Measurements from ENCODE around the gene HTR3E.

The HTR3E gene, protein sequence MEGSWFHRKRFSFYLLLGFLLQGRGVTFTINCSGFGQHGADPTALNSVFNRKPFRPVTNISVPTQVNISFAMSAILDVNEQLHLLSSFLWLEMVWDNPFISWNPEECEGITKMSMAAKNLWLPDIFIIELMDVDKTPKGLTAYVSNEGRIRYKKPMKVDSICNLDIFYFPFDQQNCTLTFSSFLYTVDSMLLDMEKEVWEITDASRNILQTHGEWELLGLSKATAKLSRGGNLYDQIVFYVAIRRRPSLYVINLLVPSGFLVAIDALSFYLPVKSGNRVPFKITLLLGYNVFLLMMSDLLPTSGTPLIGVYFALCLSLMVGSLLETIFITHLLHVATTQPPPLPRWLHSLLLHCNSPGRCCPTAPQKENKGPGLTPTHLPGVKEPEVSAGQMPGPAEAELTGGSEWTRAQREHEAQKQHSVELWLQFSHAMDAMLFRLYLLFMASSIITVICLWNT

DNA sequence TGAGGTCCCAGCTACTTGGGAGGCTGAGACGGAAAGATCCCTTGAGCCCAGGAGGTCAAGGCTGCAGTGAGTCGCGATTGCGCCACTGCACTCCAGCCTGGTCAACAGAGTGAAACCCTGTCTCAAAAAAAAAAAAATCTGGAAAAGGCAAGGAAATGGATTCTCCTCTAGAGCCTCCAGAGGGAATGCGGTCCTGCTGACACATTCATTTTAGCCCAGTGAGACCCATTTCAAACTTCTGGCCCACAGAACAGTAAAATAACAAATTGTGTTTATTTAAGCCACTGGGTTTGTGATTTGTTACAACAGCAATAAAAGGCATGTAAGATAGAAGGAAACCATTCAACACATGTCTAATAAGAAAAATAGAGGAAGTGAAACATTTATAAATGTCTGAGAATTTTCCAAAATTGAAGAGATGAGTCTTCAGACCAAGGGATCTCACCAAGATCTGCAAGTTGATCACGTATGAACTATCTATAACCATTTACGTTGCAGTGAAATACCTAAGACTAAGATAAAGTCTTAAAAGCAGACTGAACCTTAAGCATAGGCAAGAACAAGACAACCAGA lies at the start of gene HTR3E:
Gene HTR3E, plus strand, starts transcription at position 254 of the 573 bp plus-strand sequence. CDS start 466 bp downstream, outside the sequence.
- no peak within 1 kb of the TSS for H3K9ac ChIP-seq (ENCODE audit: low read depth, low read length, poor library complexity, severe bottlenecking)
- TF ChIP-seq, protein P1, sequence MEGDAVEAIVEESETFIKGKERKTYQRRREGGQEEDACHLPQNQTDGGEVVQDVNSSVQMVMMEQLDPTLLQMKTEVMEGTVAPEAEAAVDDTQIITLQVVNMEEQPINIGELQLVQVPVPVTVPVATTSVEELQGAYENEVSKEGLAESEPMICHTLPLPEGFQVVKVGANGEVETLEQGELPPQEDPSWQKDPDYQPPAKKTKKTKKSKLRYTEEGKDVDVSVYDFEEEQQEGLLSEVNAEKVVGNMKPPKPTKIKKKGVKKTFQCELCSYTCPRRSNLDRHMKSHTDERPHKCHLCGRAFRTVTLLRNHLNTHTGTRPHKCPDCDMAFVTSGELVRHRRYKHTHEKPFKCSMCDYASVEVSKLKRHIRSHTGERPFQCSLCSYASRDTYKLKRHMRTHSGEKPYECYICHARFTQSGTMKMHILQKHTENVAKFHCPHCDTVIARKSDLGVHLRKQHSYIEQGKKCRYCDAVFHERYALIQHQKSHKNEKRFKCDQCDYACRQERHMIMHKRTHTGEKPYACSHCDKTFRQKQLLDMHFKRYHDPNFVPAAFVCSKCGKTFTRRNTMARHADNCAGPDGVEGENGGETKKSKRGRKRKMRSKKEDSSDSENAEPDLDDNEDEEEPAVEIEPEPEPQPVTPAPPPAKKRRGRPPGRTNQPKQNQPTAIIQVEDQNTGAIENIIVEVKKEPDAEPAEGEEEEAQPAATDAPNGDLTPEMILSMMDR (conservative IDR thresholded peaks at IDR 0.05; ENCODE audit: low read length), result no peak
- TF ChIP-seq EZH2phosphoT487 (IDR thresholded peaks at IDR 0.05; ENCODE audit: borderline replicate concordance), result no peak
- H3K27me3 ChIP-seq (ENCODE audit: insufficient read depth, low read length, poor library complexity, severe bottlenecking), result no peaks in the 10 kb centered on the region
- H3K4me1 ChIP-seq (ENCODE audit: insufficient read depth, low read length, poor library complexity, severe bottlenecking), result no peaks in the 10 kb centered on the region
- no peaks in the 10 kb centered on the region for H4K20me1 ChIP-seq (ENCODE audit: insufficient read depth, low read length, poor library complexity, severe bottlenecking)
- H3K9me3 ChIP-seq (ENCODE audit: insufficient read depth, low read depth, low read length), result peaks cover 6% of the 10 kb centered on the region; the same call in 1 of the 2 replicates
- H3K79me2 ChIP-seq (ENCODE audit: insufficient read depth, low read length), result no peaks in the 10 kb centered on the region
- H2AFZ ChIP-seq (ENCODE audit: low read length), result no peak within 1 kb of the TSS
- no peak within 1 kb of the TSS for H3K4me3 ChIP-seq (ENCODE audit: low read length, poor library complexity, severe bottlenecking)
- no peaks in the 10 kb centered on the region for H3K9me2 ChIP-seq (replicated peaks; ENCODE audit: low read depth, low read length)
- no peak within 1 kb of the TSS for H3K4me2 ChIP-seq (ENCODE audit: low read depth, low read length, poor library complexity, severe bottlenecking)
- H3K36me3 ChIP-seq (ENCODE audit: insufficient read depth, low read length), result no peaks in the 10 kb centered on the region
- H3F3A ChIP-seq (ENCODE audit: low read depth), result no peaks in the 10 kb centered on the region

DNA sequence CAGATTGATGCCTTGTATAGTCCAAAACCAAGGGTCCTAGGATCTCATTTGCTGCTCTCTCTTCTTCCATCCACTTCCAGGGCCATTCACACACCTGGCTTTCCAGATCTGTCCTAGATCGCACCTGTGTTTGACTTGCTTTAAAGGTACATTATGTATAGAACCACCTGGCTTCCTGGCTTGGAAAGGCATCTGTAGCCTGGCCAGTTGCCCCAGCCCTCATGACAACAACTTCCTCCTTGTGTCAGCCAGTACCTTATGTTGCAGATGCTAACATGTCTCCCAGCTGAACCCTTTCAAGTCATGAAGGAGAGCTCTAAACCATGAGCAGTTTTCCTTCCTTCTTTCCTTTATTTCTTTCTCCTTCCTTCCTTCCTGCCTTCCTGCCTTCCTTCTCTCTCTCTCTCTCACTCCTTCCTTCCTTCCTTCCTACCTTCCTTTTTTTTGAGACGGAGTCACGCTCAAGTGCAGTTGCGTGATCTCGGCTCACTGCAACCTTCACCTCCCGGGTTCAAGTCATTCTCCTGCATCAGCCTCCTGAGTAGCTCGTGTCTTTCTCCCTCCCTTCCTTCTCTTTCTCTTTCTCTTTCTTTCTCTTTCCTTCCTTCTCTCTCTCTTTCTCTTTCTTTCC lies 46.5 kb upstream of the HTR3E start:
- Histone ChIP-seq H3K4me2 (ENCODE audit: low read depth, low read length, poor library complexity, severe bottlenecking) (no peak overlapping the region), H3K9ac (ENCODE audit: low read depth, low read length, poor library complexity, severe bottlenecking) (no peak overlapping the region), H2AFZ (ENCODE audit: low read length) (peak overlapping the region; percentile 19; the same call in 1 of the 2 replicates), H3K9me3 (ENCODE audit: insufficient read depth, low read depth, low read length) (no peaks in the 10 kb centered on the region), H3K4me3 (ENCODE audit: low read length, poor library complexity, severe bottlenecking) (no peak overlapping the region), H3K9me2 (replicated peaks; ENCODE audit: low read depth, low read length) (no peaks in the 10 kb centered on the region), H3K27me3 (ENCODE audit: insufficient read depth, low read length, poor library complexity, severe bottlenecking) (no peaks in the 10 kb centered on the region), H4K20me1 (ENCODE audit: insufficient read depth, low read length, poor library complexity, severe bottlenecking) (no peaks in the 10 kb centered on the region), H3K36me3 (ENCODE audit: insufficient read depth, low read length) (no peaks in the 10 kb centered on the region), H3F3A (ENCODE audit: low read depth) (no peaks in the 10 kb centered on the region), H3K79me2 (ENCODE audit: insufficient read depth, low read length) (no peaks in the 10 kb centered on the region), H3K4me1 (ENCODE audit: insufficient read depth, low read length, poor library complexity, severe bottlenecking) (no peaks in the 10 kb centered on the region)
- TF ChIP-seq EZH2phosphoT487 (IDR thresholded peaks at IDR 0.05; ENCODE audit: borderline replicate concordance), result no peak
- TF ChIP-seq, protein P1 (conservative IDR thresholded peaks at IDR 0.05; ENCODE audit: low read length), result no peak

DNA sequence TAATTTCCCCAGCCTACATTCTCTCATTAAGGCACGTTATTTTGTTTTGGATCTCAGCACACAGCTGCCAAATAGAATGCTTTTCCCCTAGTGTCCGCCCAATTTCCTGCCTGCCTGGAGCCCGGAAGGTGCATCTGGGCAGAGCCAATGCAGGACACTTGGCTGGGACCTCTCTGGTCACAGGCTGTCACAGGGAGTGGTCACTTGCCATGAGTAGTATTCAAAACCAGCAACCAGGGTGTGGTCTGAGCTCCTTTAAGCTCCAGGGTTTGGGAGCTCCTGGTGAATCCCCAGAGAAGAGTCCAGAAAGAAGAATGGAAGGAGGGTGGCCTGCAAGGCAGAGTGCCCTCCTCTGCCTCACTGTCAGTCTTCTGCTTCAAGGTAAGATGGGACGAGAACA lies 44.1 kb upstream of the HTR3E start, which contains the start of gene HTR3C:
Gene HTR3C, plus strand, starts transcription at position 281 of the 400 bp plus-strand sequence. Its CDS starts 34 bp downstream, at position 315.
- Histone ChIP-seq H3K9me2 (replicated peaks; ENCODE audit: low read depth, low read length) (no peaks in the 10 kb centered on the region), H2AFZ (ENCODE audit: low read length) (no peak within 1 kb of the TSS), H3K36me3 (ENCODE audit: insufficient read depth, low read length) (no peaks in the 10 kb centered on the region), H3K9me3 (ENCODE audit: insufficient read depth, low read depth, low read length) (no peaks in the 10 kb centered on the region), H4K20me1 (ENCODE audit: insufficient read depth, low read length, poor library complexity, severe bottlenecking) (no peaks in the 10 kb centered on the region), H3F3A (ENCODE audit: low read depth) (no peaks in the 10 kb centered on the region), H3K79me2 (ENCODE audit: insufficient read depth, low read length) (no peaks in the 10 kb centered on the region), H3K4me3 (ENCODE audit: low read length, poor library complexity, severe bottlenecking) (no peak within 1 kb of the TSS), H3K4me1 (ENCODE audit: insufficient read depth, low read length, poor library complexity, severe bottlenecking) (no peaks in the 10 kb centered on the region), H3K27me3 (ENCODE audit: insufficient read depth, low read length, poor library complexity, severe bottlenecking) (no peaks in the 10 kb centered on the region), H3K9ac (ENCODE audit: low read depth, low read length, poor library complexity, severe bottlenecking) (no peak within 1 kb of the TSS), H3K4me2 (ENCODE audit: low read depth, low read length, poor library complexity, severe bottlenecking) (no peak within 1 kb of the TSS)
- TF ChIP-seq EZH2phosphoT487 (IDR thresholded peaks at IDR 0.05; ENCODE audit: borderline replicate concordance), result no peak
- TF ChIP-seq, protein P1 (conservative IDR thresholded peaks at IDR 0.05; ENCODE audit: low read length), result no peak

Data from Loucy (cell line).